SIG-M5 treated with dmso at 0.1 percent for 504 hours (cell line): ENCODE data around the gene PRSS50.

Experiments used
- DNase-seq: peaks from one replicate; lab custom pipeline; 2025; ENCODE audit not compliant: unreplicated experiment; lab: John Stamatoyannopoulos, UW

The PRSS50 gene

DNA sequence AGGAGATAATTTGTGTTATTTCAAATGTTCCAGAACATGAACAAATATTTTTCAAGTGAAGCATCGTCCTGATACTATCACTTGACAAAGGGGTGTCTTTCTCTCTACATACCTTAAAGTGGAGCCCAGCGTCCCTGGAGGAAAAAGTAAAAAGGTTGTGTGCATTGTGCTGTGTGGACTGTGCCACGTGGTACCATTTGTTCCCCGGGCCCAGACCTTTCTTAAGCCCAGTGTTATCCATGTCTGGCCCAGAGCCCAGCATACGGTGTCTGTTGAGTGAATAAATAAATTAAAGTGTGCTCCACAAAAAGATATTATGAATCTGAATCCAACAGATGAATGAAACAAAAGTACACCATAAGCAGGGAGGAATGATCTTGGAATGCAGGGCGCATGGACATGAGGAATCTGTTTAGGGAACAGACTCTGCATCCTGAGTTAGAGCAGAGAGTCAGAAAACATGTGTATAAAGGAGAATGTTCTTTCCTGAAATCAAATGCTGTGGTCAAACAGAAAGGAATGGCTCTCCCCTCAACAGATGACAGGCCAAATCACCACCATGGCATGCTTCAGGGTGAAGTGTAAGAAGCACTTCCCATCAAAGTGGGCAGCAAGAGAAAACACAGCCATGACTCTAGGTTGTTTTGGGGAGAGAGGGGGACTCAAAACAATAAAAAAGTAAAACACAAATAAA is 8.1 kb upstream of the PRSS50 start:
- DNase-seq, result no peak

DNA sequence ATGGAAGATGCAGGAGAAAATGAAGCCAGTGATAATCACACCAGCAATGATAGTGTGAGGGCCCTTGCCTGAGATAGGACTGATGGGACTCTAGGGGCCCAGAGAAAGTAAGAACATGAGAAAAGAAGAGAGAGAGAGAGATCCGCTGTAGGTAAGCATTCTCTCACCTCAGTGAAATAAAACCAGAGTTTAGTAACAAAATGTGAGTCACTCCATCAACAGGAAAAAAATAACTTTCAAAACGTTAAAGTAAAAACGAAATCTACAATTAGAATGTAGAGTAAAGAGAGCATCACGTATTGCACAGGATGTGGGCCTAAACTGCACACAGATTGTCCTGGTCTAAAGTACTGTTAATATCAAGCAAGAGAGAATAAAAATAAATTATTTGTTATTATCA is 6.8 kb upstream of the PRSS50 start:
- no peak for DNase-seq

DNA sequence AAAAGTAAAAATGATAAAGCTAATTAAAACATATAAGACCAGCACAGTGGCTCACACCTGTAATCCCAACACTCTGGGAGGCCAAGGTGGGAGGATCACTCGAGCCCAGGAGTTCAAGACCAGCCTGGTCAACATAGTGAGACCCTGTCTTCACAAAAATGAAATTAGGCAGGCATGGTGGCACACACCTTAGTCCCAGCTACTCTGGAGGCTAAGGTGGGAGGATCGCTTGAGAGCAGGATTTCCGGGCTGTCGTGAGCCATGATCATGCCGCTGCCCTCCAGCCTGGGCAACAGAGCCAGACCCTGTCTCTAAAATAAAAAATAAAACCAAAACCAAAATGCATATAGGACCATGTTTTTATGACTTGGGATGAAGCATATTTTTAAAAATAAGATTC is 4.8 kb upstream of the PRSS50 start:
- no peak for DNase-seq

DNA sequence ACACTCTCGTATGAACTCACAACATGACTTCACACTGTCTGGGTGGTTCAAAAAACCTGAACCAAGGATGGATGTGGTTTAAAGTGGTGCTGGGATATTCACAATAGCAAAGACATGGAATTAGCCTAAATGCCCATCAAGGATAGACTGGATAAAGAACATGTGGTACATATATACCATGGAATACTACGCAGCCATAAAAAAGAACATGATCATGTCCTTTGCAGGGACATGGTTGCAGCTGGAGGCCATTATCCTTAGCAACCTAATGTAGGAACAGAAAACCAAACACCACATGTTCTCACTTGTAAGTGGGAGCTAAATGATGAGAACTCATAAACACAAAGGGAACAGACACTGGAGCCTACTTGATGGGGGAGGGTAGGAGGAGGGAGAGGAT is 3.3 kb upstream of the PRSS50 start:
- no peak for DNase-seq

DNA sequence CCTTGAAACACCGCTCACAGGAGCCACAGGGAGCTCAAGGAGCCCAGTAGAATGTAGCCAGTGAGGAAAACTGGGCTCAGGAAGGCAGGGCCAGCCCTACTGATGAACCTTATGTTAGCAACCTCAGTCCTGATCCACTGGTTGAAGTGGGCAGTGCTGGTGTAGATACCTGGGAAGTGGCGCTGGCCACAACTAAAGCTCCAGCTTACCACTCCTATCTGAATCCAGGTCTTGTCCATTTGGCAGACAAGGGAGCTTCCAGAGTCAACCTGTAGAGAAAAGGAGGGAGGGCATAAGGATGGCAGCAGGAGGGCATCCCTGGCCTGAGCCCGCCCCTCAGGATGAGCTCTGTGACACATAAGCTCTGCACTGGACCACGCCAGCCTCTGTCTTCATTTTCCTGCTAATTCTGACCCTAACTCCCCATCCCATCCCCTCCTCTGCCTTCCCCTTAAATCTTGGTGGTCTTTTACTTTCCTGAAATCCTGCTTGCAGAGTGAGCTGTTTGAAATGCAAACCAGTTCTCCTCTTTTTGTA is 2.1 kb upstream of the PRSS50 start:
- DNase-seq, result no peak

DNA sequence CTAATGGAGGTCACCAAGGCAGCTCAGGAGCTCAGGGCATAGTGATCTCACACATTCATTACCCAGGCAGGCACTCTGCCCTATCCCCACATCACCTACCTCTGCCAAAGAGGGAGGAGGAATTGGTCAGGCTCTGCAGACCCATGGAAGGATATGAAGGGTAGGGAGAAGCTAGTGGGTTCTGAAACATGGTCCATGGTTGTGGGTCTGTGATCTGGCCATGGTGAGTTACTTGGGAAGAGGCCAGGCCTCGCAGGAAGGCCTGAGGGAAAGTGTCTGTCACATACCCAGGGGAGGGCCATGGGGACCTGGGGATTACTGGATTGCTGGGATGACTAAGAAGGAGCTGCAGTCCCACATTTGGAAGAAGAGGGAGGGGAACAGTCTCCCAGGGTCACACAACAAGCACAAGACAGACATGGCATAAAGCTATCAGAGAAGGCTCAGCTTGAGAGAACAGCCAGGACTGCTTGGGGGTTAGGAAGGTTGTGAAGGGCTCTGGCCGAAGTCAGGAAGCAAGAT is 1.4 kb upstream of the PRSS50 start:
- no peak for DNase-seq

DNA sequence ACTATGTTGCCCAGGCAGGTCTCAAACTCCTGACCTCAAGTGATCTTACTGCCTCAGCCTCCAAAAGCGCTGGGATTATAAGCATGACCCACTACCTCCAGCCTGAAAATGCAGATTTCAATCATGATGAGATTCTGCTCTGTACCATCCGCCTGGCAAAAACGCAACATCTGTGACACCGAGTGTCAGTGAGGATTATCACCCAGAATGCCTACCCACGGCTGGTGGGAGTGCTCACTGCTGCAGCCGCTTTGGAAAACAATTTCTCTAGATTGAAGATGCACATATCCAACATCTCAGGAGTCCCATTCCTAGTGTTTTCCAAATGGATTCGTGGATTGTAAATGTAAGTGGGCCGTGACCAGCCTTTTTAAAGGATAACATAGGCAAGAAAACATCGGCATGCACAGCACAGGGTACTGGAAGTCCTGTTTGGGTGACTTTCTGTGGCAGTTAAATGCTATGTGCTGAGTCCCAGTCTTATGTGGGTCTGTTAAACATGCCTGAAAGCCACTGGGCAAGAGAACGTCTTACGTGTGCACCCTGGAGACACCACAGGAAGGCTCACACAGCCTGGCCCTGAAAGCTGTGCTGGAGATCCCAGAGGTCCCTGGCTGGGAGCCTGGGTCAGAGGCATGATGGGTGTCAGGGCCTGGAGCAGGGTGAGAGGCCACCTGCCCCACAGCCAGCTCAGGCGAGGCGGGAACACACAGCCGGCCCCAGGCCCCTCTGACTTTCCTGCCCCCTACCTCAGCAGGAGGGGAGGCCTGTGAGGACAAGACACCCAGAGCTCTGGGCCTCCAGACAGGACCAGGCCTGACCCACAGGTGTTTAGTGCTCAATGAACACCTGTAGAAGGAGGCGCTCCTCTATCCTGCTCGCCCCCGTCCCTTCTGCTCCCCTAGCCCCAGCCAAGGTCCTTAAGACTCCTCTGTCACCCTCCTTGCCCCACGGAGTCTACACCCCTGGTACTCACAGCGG is 918 bp downstream of the PRSS50 start:
- DNase-seq, result no peak

DNA sequence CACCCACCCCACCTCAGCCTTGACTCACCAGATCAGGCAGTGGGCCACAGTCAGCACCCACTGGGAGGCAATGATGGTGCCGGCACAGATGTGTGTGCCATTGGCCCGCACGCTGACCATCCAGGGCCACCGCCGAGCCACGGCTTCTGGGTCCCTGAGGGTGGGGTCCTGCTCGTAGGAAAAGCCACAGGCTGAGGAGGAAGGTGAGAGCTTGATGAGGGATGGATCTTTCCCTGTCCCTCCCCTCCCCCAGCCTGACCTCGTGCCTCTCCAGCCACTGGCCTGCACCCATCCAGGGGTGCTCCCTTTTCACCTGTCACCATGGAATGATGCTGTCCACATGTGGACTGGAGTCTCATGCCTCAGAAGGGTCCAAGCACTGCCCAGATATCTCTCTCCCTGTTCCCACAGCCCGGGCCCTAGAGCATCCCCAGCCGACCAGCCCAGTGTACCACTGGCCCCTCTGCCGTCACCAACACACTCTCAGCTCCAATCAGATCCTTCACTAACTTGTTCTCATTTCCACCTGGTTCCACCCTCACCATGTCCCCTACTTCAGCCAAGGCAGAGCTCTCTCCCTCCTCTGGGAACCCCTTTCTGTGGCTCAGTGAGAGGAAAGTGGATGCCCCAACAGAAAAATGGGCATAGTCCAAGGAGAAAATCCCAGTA is 2.0 kb downstream of the PRSS50 start:
- no peak for DNase-seq

DNA sequence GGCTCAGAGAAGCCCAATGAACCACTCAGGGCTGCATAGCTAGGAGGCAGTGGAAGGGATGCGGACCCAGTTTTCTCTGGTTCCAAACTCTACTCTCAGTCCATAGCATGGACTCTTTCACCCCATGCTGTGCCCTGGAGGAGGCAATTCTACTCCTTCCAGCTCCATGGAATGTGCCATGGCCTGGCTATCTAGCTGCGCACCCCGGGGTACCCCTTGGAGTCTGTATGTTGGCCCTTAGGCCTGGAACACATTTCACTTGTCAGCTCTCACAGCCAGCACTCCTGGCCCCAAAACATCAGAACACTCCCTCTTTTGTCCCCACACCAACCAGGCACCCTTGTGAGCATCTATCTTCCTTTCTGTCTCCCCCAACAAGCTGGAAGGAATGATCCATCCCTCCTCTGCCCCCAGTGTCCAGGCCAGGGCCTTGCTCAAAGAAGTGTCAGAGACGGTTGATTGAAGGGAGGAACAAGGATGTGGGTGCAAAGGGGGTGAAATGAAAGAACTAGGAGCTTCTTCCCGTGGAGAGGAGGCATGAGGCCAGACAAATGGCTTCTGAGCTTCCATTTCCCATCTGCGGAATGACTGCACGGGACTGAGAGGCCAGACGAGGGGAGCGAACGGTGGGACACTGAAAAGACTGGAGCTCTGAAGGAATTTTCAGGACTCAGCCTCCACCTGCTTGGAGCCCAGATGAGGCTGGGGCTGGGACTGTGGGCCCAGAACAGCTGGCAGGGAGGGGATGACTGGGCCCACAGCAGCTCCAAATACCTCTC is 2.8 kb downstream of the PRSS50 start:
- no peak for DNase-seq

DNA sequence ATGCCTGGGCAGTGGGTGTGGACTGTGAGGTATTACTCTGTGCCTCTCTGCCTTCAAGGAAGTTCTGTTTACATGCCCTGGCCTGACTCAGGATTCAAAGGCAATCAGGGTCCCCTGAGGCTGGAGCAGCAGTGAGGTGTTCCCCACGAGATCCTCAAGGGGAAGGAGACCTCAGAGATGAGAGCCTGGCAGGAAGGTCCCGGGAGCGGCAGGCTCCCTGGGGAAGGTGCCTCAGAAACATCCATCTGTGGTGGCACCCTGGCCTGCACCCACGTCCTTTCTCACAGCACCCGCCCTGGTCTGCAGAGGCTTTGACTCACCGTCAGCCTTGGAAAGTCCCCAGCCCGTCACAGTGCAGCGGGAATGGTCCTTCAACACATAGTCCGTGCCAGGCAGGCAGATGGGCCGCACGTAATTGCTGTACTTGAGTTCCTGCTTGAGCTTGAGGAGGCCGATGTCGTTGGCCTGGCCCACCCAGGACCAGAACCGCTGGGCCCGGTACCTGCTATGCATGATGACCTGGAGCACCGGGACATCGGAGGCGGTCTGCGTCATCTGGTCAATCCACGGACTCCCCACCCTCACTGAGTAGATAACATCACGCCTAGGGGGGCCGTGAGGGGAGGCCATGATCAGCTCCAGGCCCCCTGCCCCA is 3.6 kb downstream of the PRSS50 start:
- no peak for DNase-seq

DNA sequence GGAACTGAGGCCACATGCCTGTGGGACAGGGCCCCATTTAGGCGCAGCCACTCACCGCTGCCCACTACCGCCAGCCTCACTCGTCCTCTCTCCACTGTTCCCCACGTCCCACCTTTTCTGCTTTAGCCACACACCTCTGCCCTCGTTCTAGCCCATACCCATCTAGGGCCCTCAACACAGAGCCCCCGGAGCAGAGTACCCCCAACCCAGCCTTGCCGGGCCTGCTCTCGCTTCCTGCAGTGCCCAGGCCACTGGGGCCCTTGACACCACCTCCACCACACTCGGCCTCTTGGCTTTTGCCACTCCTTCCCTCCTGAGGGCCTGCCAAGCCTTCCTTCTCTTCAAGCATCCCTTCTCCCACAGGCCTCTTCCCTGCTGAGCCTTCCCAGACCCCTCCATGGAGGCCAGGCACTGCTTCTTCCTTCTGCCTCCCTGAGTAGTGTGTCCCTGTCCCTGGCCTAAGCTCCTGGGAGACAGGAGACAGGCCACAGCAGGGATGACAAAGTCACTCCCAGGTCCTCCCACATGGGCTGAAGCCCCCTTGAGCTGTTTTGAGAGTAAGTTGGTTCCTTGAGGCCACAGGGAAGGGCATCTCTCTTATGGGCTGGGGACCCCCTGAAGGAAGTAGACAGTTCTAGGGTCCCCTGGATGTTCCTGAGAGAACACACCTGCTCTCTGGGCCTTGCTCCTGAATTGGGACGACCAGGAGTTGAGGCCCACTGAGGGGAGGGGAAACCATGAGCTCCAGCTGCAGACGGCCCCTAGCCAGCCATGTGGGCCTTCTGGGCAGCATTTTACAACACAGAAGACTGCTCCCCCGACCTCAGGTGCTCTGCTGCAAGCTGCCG is 4.4 kb downstream of the PRSS50 start:
- DNase-seq, result no peak

DNA sequence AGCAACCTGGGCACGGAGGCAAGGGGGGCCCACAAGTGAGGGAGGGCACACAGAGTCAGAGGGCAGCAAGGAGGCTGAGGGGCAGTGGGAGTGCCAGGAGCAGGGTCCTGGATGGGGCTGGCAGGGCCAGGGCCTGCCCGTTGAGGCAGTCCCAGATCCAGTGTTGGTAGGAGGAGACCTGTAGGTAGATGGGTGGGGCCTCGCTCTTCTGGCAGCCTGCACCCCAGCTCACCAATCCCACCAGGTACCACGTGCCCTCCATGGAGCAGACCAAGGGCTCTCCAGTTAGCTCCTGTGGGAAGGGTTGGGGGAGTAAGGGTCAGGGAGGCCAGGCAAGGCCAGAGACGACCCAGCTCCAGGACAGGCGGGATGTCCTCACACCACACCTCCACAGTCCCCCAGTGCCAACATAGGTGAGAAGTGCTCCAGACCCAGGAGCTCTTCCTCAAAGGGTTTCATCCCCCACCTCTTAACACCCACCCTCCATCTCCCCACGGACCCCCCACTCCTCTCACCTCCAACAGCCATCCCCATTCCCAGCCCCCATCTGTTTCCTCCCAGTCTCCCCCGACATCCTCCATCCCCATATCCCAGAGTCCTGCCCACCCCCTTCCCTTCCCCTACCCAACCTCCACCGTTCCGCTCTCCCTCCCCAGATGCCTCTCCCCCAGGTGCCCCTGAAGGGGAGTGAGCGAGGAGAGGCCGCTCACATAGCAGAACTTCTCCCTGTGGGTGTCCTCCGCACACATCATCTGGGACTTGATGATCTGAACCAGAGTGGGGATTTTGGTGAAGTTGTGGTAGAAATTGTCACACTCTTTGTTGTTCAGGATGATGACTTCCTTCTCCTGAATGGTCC is 5.2 kb downstream of the PRSS50 start:
- no peak for DNase-seq

DNA sequence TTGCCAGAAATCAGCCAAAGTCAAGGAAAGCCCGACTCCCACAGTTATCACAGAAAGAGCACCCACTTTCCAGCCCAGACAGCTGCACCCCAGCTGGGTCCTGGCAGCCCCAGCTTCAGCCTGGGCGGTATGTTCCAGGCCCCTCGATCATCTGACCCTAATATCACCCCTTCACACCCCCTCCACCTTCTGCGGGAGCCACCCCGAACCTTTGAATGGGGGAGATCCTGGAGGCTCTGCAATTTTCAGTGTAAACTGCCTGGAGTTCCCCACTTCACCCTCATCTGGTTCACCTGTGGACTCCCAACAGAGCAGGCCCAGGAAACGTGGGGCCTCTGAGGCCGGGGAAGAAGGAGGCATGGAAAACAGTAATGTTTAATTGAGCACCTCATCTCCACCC is 5.9 kb downstream of the PRSS50 start:
- DNase-seq, result no peak

DNA sequence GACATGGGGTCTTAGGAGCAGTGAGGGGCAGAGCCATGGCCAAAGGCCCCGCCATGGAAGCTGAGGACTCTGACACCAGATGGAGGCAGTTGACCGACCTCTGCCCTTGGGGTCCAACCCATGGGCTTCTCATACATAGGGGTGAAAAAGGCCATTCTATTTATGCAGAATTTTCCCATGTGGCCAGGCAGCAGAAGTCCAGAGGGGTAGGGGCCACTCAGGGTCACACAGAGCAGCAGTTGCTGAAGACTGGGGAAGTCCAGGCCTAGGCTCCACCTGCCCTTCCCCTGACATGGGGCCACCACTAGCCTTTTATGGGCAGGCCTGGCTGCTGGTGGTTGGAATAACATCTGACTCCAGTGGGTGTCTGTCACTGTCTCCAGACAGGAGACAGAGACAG is 6.4 kb downstream of the PRSS50 start:
- DNase-seq, result no peak

DNA sequence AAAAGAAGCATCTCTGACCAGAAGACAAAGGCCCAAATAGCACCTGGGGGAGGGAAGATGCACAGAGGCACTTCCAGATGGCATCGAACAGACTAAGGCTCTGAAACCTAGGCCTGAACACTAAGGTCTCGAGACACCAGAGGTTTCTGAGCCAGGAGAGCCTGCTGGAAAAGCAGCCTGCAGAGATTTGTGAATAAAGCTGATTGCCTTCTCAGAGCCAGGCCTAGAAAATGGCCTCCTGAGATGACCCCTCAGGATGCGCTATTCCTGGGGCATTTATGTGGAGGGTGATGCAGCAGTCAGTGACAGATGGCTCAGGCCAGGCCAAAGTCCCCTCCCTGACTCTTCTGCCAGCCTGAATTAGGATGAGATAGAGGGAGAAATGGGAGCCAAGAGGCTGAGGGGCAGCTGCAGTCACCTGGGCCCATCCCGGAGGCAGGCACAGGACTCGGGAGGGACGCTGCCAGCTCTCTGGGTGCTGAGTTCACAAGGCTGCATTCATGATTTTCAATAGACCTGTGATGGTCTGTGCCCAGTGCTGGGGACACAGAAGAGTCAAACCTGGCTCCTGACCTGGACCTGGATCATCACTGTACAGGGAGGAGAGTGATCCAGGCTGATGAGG is 6.9 kb downstream of the PRSS50 start:
- DNase-seq, result no peak

DNA sequence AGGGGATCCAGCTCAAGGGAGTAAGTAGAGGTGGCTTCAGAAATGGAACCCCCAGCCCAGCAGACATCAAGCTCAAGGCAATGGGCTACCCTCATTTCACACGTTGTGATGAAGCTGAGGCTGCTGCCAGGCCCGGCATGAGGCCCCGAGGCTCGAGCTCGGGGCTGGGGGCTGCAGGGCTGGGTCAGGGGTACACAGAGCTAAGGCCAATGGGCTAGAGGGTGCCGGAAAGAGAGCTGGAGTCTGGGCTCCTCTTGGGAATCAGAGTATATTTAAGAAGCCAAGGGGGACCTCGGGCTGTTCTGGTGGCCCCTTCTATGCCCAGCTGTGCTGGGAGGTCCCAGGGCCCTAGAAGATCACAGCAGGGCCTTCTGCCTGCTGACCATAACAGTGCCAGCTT is 7.4 kb downstream of the PRSS50 start:
- DNase-seq, result no peak

DNA sequence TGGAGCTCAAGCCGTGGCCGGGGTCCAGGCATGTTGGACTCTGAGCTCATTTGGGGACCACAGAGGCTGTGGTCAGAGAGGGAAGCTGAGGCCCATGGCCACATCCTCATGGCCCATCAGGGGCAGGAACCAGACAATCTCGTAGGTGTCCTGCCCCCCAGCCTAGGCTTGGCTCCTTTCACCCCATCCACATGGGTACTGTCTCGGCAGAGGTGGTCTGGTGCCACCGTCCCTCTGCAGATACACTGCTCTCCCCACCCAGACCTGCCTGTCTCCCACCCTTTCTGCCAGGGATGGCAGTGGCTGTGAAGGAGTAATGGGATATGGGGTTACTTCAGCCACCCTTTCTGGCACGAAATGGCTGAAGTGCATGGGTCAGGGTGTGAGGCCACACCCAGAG is 7.9 kb downstream of the PRSS50 start:
- DNase-seq, result no peak

DNA sequence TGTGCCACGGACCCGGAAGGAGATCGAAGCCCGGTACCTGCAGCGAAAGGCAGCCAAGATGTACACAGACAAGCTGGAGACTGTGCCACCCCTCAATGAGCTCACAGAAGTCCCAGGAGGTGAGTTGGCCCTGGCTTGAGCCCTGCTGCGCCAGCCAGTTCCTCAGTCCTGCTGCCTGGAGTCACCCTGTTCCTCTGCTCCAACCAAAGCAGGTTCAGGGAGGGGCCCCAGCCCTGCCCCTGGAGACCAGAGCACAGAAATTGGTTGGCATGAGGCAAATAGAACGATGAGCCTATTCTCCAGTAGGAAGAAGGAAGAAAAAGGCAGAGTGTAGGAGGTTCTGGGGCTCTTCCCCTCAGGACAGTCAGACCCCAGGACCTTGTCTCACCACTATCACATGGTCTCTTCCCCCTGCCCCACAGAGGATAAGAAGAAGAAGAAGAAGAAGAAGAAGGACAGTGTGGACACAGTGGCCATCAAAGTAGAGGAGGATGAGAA is 8.5 kb downstream of the PRSS50 start:
- DNase-seq, result no peak
